Spleen (tissue), 7 donors: ENCODE measurements around the gene MX2.

Experiments
- POLR2A ChIP-seq, 3 donors: fragments of 450-650 bp; IDR thresholded peaks; one replicate each; pipeline ENCODE4 v1.5.1; 2017; ENCODE audit warnings: antibody characterized with exemption in 3 of 3, mild to moderate bottlenecking in 1 of 3
- POLR2AphosphoS5 ChIP-seq, 3 donors: sonication (generic); formaldehyde crosslinking; IDR thresholded peaks; one replicate each; pipeline ENCODE4 v1.5.1; 2017; ENCODE audit warnings: antibody characterized with exemption in 3 of 3
- TF ChIP-seq, protein P1 (sequence below), 11 experiments: fragments of 200-600 bp in 7 of 11; fragments of 450-650 bp in 4 of 11; sonication (generic) in 4 of 11; IDR thresholded peaks in 8 of 11; conservative IDR thresholded peaks in 3 of 11; 1 replicate in 7 of 11; 2 replicates in 4 of 11; pipeline versions ENCODE4 v1.4.0 to v1.8.0; 2016 to 2021; ENCODE audit warnings: antibody characterized with exemption in 11 of 11, inconsistent platforms in 4 of 11, mild to moderate bottlenecking in 1 of 11
- donor health status: DM: no; HTN: no; CAD: no; lungs with moderate emphysema.
- donor health status: DM: no; HTN: no; CAD: no.
- donor health status: DM: no; HTN: no; CAD: no.

- TF ChIP-seq, protein P1, sequence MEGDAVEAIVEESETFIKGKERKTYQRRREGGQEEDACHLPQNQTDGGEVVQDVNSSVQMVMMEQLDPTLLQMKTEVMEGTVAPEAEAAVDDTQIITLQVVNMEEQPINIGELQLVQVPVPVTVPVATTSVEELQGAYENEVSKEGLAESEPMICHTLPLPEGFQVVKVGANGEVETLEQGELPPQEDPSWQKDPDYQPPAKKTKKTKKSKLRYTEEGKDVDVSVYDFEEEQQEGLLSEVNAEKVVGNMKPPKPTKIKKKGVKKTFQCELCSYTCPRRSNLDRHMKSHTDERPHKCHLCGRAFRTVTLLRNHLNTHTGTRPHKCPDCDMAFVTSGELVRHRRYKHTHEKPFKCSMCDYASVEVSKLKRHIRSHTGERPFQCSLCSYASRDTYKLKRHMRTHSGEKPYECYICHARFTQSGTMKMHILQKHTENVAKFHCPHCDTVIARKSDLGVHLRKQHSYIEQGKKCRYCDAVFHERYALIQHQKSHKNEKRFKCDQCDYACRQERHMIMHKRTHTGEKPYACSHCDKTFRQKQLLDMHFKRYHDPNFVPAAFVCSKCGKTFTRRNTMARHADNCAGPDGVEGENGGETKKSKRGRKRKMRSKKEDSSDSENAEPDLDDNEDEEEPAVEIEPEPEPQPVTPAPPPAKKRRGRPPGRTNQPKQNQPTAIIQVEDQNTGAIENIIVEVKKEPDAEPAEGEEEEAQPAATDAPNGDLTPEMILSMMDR (IDR thresholded peaks at IDR 0.05 in 8 of 11, conservative IDR thresholded peaks at IDR 0.05 in 3 of 11), result no peak
- TF ChIP-seq POLR2A (IDR thresholded peaks at IDR 0.05) (no peak), POLR2AphosphoS5 (IDR thresholded peaks at IDR 0.05) (no peak)
Measured at GRCh38 chr21:41398831-41399230, 37.0 kb downstream of the MX2 start.
